SK-N-SH (cell line): ENCODE data around the gene COX5B.

ENCODE experiments used
- CHD2 ChIP-seq: fragments of 150-350 bp; IDR thresholded peaks from 2 replicates; pipeline ENCODE4 v1.6.1; 2018; ENCODE audit warnings: low read length; ENCODE audit not compliant: partially characterized antibody
- CTCF ChIP-seq: fragments of 200-600 bp; sonication (generic); IDR thresholded peaks from 2 replicates; pipeline ENCODE4 v1.6.1; 2017; ENCODE audit warnings: antibody characterized with exemption, mild to moderate bottlenecking, moderate library complexity
- EP300 ChIP-seq, 2 experiments: IDR thresholded peaks; 2 replicates each; pipeline versions ENCODE4 v1.4.0 to v1.6.1; 2012; ENCODE audit warnings: borderline replicate concordance in 1 of 2, low read depth in 1 of 2, low read length in 1 of 2
- FOXJ3 ChIP-seq: sonication (generic); formaldehyde crosslinking; IDR thresholded peaks from 2 replicates; pipeline ENCODE4 v1.5.1; 2020; ENCODE audit warnings: mild to moderate bottlenecking, missing genetic modification reagents
- MAX ChIP-seq: IDR thresholded peaks from 2 replicates; pipeline ENCODE4 v1.4.0; 2012; ENCODE audit warnings: low read depth
- POLR2AphosphoS5 ChIP-seq: IDR thresholded peaks from 2 replicates; pipeline ENCODE4 v1.6.1; 2012; ENCODE audit warnings: low read depth, low read length
- RAD21 ChIP-seq: IDR thresholded peaks from 2 replicates; pipeline ENCODE4 v1.6.1; 2012; ENCODE audit warnings: mild to moderate bottlenecking, low read length
- RFX5 ChIP-seq: IDR thresholded peaks from 2 replicates; pipeline ENCODE4 v1.6.1; 2012; ENCODE audit warnings: mild to moderate bottlenecking, improper control_type of control experiment, low read length
- RXRA ChIP-seq: IDR thresholded peaks from 2 replicates; pipeline ENCODE4 v1.4.0; 2012; ENCODE audit warnings: low read depth, mild to moderate bottlenecking, borderline replicate concordance
- TAF1 ChIP-seq: IDR thresholded peaks from 2 replicates; pipeline ENCODE4 v1.6.1; 2012; ENCODE audit warnings: low read depth, mild to moderate bottlenecking, low read length, moderate library complexity, borderline replicate concordance
- TCF12 ChIP-seq: IDR thresholded peaks from 2 replicates; pipeline ENCODE4 v1.4.0; 2012
- USF2 ChIP-seq: fragments of 150-350 bp; IDR thresholded peaks from 2 replicates; pipeline ENCODE4 v1.6.1; 2017; ENCODE audit warnings: antibody characterized with exemption, low read length, low read depth, borderline replicate concordance
- YY1 ChIP-seq: IDR thresholded peaks from 2 replicates; pipeline ENCODE4 v1.4.0; 2012; ENCODE audit warnings: low read depth, mild to moderate bottlenecking

- TF ChIP-seq CTCF = peak; percentile 76
- no peak for TF ChIP-seq POLR2AphosphoS5
- TF ChIP-seq TAF1 = 0 out of 2 replicates have a peak, but pooled peaks have one; percentile 20
- peak; percentile 32; the same call in 1 of the 2 replicates for TF ChIP-seq RAD21
- TF ChIP-seq MAX = peak; percentile 89
- no peak for TF ChIP-seq TCF12
- TF ChIP-seq YY1 = peak; percentile 56; the same call in 1 of the 2 replicates
- TF ChIP-seq EP300 (IDR thresholded peaks at IDR 0.05; ENCODE audit: borderline replicate concordance in 1 of 2, low read depth in 1 of 2, low read length in 1 of 2) = no peak; a peak in 1 of 4 replicates
- TF ChIP-seq RFX5 = peak; percentile 97
- TF ChIP-seq USF2 = no peak
- no peak for TF ChIP-seq FOXJ3 (CRISPR knock-in tag)
- TF ChIP-seq CHD2 = peak; percentile 58
- no peak for TF ChIP-seq RXRA
Measured at GRCh38 chr2:97663962-97664635, 18.2 kb downstream of the COX5B start, which contains the start of gene ACTR1B.
